Fibroblast of lung (primary cell): ENCODE data around the gene PRSS1. TPM values are rescaled to one million over a fixed set of nuclear protein-coding genes. Genes with fewer than 3 reads are reported as not detected.
"Not testable (repeated sequence)": the region's sequence is repeated elsewhere in the genome, so short reads cannot be mapped to it uniquely, and the experiment has no call there.

Experiments
- DNase-seq, 2 donors: peaks; one replicate each; pipeline versions ENCODE4 v3.0.0 to v3.0.0-alpha.2; 2010; ENCODE audit warnings: low read depth in 2 of 2
- H2AFZ ChIP-seq: 2 replicates; pipeline ENCODE4 v1.5.1; 2012; ENCODE audit warnings: low read length, control low read depth, inconsistent platforms
- H3K27ac ChIP-seq: 2 replicates; pipeline ENCODE4 v1.5.1; 2011; ENCODE audit warnings: low read length, control low read depth; ENCODE audit not compliant: insufficient read depth
- H3K27me3 ChIP-seq: 2 replicates; pipeline ENCODE4 v1.5.1; 2011; ENCODE audit warnings: mild to moderate bottlenecking, low read length; ENCODE audit not compliant: control insufficient read depth, insufficient read depth
- H3K36me3 ChIP-seq: 2 replicates; pipeline ENCODE4 v1.5.1; 2011; ENCODE audit warnings: low read length; ENCODE audit not compliant: control insufficient read depth, insufficient read depth
- H3K4me1 ChIP-seq: 2 replicates; pipeline ENCODE4 v1.5.1; 2011; ENCODE audit warnings: low read length; ENCODE audit not compliant: control insufficient read depth, insufficient read depth; ENCODE audit errors: extremely low read depth
- H3K4me2 ChIP-seq: 2 replicates; pipeline ENCODE4 v1.5.1; 2011; ENCODE audit warnings: low read length, control low read depth; ENCODE audit not compliant: insufficient read depth; ENCODE audit errors: extremely low read depth
- H3K4me3 ChIP-seq, 4 experiments: fragments of 200-600 bp in 1 of 4; sonication (generic) in 1 of 4; replicated peaks in 1 of 4; 2 replicates each; pipeline ENCODE4 v1.5.1; 2011 to 2016; ENCODE audit warnings: low read length in 4 of 4, low read depth in 3 of 4, mild to moderate bottlenecking in 3 of 4, control low read depth in 2 of 4, inconsistent platforms in 1 of 4, mixed read lengths in 1 of 4; ENCODE audit not compliant: insufficient read depth in 1 of 4; ENCODE audit errors: control extremely low read depth in 1 of 4
- H3K79me2 ChIP-seq: 2 replicates; pipeline ENCODE4 v1.5.1; 2012; ENCODE audit warnings: mild to moderate bottlenecking, low read length, inconsistent platforms; ENCODE audit not compliant: control insufficient read depth, insufficient read depth
- H3K9ac ChIP-seq: 2 replicates; pipeline ENCODE4 v1.5.1; 2011; ENCODE audit warnings: mild to moderate bottlenecking, low read length, control low read depth; ENCODE audit not compliant: insufficient read depth
- H3K9me3 ChIP-seq: 2 replicates; pipeline ENCODE4 v1.5.1; 2012; ENCODE audit warnings: low read depth, low read length; ENCODE audit not compliant: control insufficient read depth, insufficient read depth
- H4K20me1 ChIP-seq: 2 replicates; pipeline ENCODE4 v1.5.1; 2011; ENCODE audit warnings: low read length; ENCODE audit not compliant: control insufficient read depth, insufficient read depth; ENCODE audit errors: extremely low read depth
- CTCF ChIP-seq, 2 donors: IDR thresholded peaks in 1 of 2; conservative IDR thresholded peaks in 1 of 2; 1 replicate in 1 of 2; 2 replicates in 1 of 2; pipeline ENCODE4 v1.5.1; 2011 to 2012; ENCODE audit warnings: low read length in 2 of 2, control low read depth in 1 of 2, inconsistent platforms in 1 of 2, low read depth in 1 of 2, mild to moderate bottlenecking in 1 of 2
- EZH2 ChIP-seq: IDR thresholded peaks from 2 replicates; pipeline ENCODE4 v1.5.1; 2012; ENCODE audit warnings: low read length, control low read depth, mild to moderate bottlenecking; ENCODE audit errors: missing control alignments
- polyA plus RNA-seq, 2 donors: library from polyadenylated mRNA; depleted of rRNA in 1 of 2; stranded (reverse) in 1 of 2; unstranded in 1 of 2; fragments of >200 nt; gene quantifications; 2 replicates each; pipeline ENCODE4 v1.2.1, GENCODE V29; 2011 to 2012; ENCODE audit warnings: missing spikeins in 1 of 2
- total RNA-seq: library from RNA; depleted of rRNA; stranded (reverse); fragments of >200 nt; gene quantifications from 2 replicates; pipeline ENCODE4 v1.2.1, GENCODE V29; 2014

The PRSS1 gene
- total and polyA plus RNA-seq, 2 donors (not counting 1 experiment from before 2014, with no cell fraction given) = not detected

GRCh38 chr7:142750321-142750938, 1.2 kb downstream of the PRSS1 start:
- Histone ChIP-seq H3K79me2 (no peaks in the 10 kb centered on the region), H3K9ac (no peak overlapping the region), H4K20me1 (no peaks in the 10 kb centered on the region), H3K4me1 (no peaks in the 10 kb centered on the region), H3K4me2 (no peak overlapping the region), H3K36me3 (no peaks in the 10 kb centered on the region), H3K9me3 (no peaks in the 10 kb centered on the region), H2AFZ (no peak overlapping the region), H3K27ac (no peak overlapping the region), H3K27me3 (no peaks in the 10 kb centered on the region), H3K4me3 (no peak overlapping the region)
- DNase-seq = no peak
- TF ChIP-seq EZH2 (no peak), CTCF (conservative IDR thresholded peaks at IDR 0.05 in 1 of 2, IDR thresholded peaks at IDR 0.05 in 1 of 2; ENCODE audit: low read depth in 1 of 2, low read length in 2 of 2) (no peak)

- H3K4me3 ChIP-seq, H3K27ac ChIP-seq, H3K4me2 ChIP-seq, H3K36me3 ChIP-seq, H3K79me2 ChIP-seq, H3K9ac ChIP-seq, H2AFZ ChIP-seq, DNase-seq, H3K27me3 ChIP-seq, H4K20me1 ChIP-seq, H3K9me3 ChIP-seq, H3K4me1 ChIP-seq: not testable (repeated sequence)
Measured at GRCh38 chr7:142751526-142752175, 2.4 kb downstream of the PRSS1 start.

GRCh38 chr7:142752376-142753225, 3.3 kb downstream of the PRSS1 start:
- DNase-seq = no peak
- H3K36me3 ChIP-seq = no peaks in the 10 kb centered on the region
- TF ChIP-seq EZH2 (no peak), CTCF (conservative IDR thresholded peaks at IDR 0.05 in 1 of 2, IDR thresholded peaks at IDR 0.05 in 1 of 2; ENCODE audit: low read depth in 1 of 2, low read length in 2 of 2) (no peak)

More at GRCh38 chr7:142752376-142753225, 3.3 kb downstream of the PRSS1 start:
- Histone ChIP-seq H3K4me1 (no peaks in the 10 kb centered on the region), H3K79me2 (no peaks in the 10 kb centered on the region), H3K9ac (no peak overlapping the region), H3K27ac (no peak overlapping the region), H3K4me2 (no peak overlapping the region), H2AFZ (no peak overlapping the region), H3K4me3 (no peak overlapping the region), H3K27me3 (no peaks in the 10 kb centered on the region), H4K20me1 (no peaks in the 10 kb centered on the region), H3K9me3 (no peaks in the 10 kb centered on the region)
